H9 (cell line): ENCODE results near the gene PDXP. TPM values are rescaled to one million over a fixed set of nuclear protein-coding genes. Genes with fewer than 3 reads are reported as not detected.

Experiments used
- DNase-seq: peaks from one replicate; pipeline ENCODE4 v3.0.0-alpha.2; 2017
- H2AFZ ChIP-seq: one replicate; pipeline ENCODE4 v1.6.1; 2013; ENCODE audit warnings: mild to moderate bottlenecking, low read length, control low read depth, moderate library complexity
- H2AK5ac ChIP-seq: 2 replicates; pipeline ENCODE4 v1.6.1; 2013; ENCODE audit warnings: low read length, control low read depth, mixed read lengths; ENCODE audit not compliant: insufficient read length
- H2BK120ac ChIP-seq: one replicate; pipeline ENCODE4 v1.6.1; 2013; ENCODE audit warnings: low read depth, mild to moderate bottlenecking, low read length, control low read depth, inconsistent platforms; ENCODE audit not compliant: poor library complexity, severe bottlenecking
- H2BK12ac ChIP-seq: 2 replicates; pipeline ENCODE4 v1.6.1; 2013; ENCODE audit warnings: low read length, control low read depth, mixed read lengths, low read depth; ENCODE audit not compliant: insufficient read length
- H2BK15ac ChIP-seq: 2 replicates; pipeline ENCODE4 v1.6.1; 2013; ENCODE audit warnings: low read depth, low read length, control low read depth
- H2BK20ac ChIP-seq: one replicate; pipeline ENCODE4 v1.6.1; 2013; ENCODE audit warnings: low read depth, mild to moderate bottlenecking, low read length, control low read depth, inconsistent platforms; ENCODE audit not compliant: poor library complexity, severe bottlenecking
- H2BK5ac ChIP-seq: 2 replicates; pipeline ENCODE4 v1.6.1; 2013; ENCODE audit warnings: low read length, control low read depth, mixed read lengths; ENCODE audit not compliant: insufficient read length
- H3K14ac ChIP-seq: 2 replicates; pipeline ENCODE4 v1.6.1; 2013; ENCODE audit warnings: low read length, control low read depth; ENCODE audit not compliant: insufficient read depth
- H3K18ac ChIP-seq: 2 replicates; pipeline ENCODE4 v1.6.1; 2013; ENCODE audit warnings: low read depth, mild to moderate bottlenecking, mixed read lengths, low read length, control low read depth; ENCODE audit not compliant: insufficient read length
- H3K23ac ChIP-seq: 2 replicates; pipeline ENCODE4 v1.6.1; 2013; ENCODE audit warnings: low read length, control low read depth, mixed read lengths, low read depth; ENCODE audit not compliant: insufficient read length
- H3K23me2 ChIP-seq: 2 replicates; pipeline ENCODE4 v1.6.1; 2013; ENCODE audit warnings: low read depth, mild to moderate bottlenecking, mixed read lengths, low read length, control low read depth; ENCODE audit not compliant: insufficient read length, poor library complexity, severe bottlenecking
- H3K27ac ChIP-seq: 2 replicates; pipeline ENCODE4 v1.5.1; 2013; ENCODE audit warnings: low read length, control low read depth, mixed read lengths, low read depth; ENCODE audit not compliant: insufficient read length
- H3K27me3 ChIP-seq: 2 replicates; pipeline ENCODE4 v1.6.1; 2013; ENCODE audit warnings: low read length, control low read depth, inconsistent platforms; ENCODE audit not compliant: insufficient read depth
- H3K4ac ChIP-seq: 2 replicates; pipeline ENCODE4 v1.6.1; 2013; ENCODE audit warnings: low read depth, mild to moderate bottlenecking, control low read depth, inconsistent platforms, low read length, moderate library complexity
- H3K4me1 ChIP-seq: 2 replicates; pipeline ENCODE4 v1.6.1; 2013; ENCODE audit warnings: low read length, control low read depth, inconsistent platforms; ENCODE audit not compliant: insufficient read depth
- H3K4me2 ChIP-seq: 2 replicates; pipeline ENCODE4 v1.6.1; 2013; ENCODE audit warnings: low read length, control low read depth, mixed read lengths; ENCODE audit not compliant: insufficient read length, insufficient read depth
- H3K56ac ChIP-seq: 2 replicates; pipeline ENCODE4 v1.6.1; 2013; ENCODE audit warnings: low read depth, mild to moderate bottlenecking, mixed read lengths, low read length, control low read depth; ENCODE audit not compliant: insufficient read length
- H3K79me1 ChIP-seq: 2 replicates; pipeline ENCODE4 v1.6.1; 2013; ENCODE audit warnings: low read depth, mild to moderate bottlenecking, moderate library complexity, low read length, control low read depth, inconsistent platforms; ENCODE audit not compliant: insufficient read depth, poor library complexity, severe bottlenecking
- H3K79me2 ChIP-seq: 2 replicates; pipeline ENCODE4 v1.6.1; 2013; ENCODE audit warnings: low read length, control low read depth, inconsistent platforms; ENCODE audit not compliant: insufficient read depth
- H3K9ac ChIP-seq: 2 replicates; pipeline ENCODE4 v1.6.1; 2013; ENCODE audit warnings: low read length, control low read depth, mixed read lengths; ENCODE audit not compliant: insufficient read length; ENCODE audit errors: extremely low read depth
- H3K9me3 ChIP-seq: one replicate; pipeline ENCODE4 v1.6.1; 2013; ENCODE audit warnings: low read depth, low read length, inconsistent platforms; ENCODE audit not compliant: control insufficient read depth
- H3T11ph ChIP-seq: one replicate; pipeline ENCODE4 v1.6.1; 2013; ENCODE audit warnings: mild to moderate bottlenecking, low read length, control low read depth, inconsistent platforms
- H4K20me1 ChIP-seq: one replicate; pipeline ENCODE4 v1.6.1; 2013; ENCODE audit not compliant: control insufficient read depth, insufficient read length, insufficient read depth
- H4K5ac ChIP-seq: 2 replicates; pipeline ENCODE4 v1.6.1; 2013; ENCODE audit warnings: low read depth, mild to moderate bottlenecking, mixed read lengths, low read length, control low read depth; ENCODE audit not compliant: insufficient read length
- H4K8ac ChIP-seq: replicated peaks from 2 replicates; pipeline ENCODE4 v1.6.1; 2013; ENCODE audit warnings: low read length, control low read depth, mixed read lengths, low read depth; ENCODE audit not compliant: insufficient read length
- H4K91ac ChIP-seq: 2 replicates; pipeline ENCODE4 v1.6.1; 2013; ENCODE audit warnings: low read depth, mild to moderate bottlenecking, moderate library complexity, mixed read lengths, low read length, control low read depth; ENCODE audit not compliant: insufficient read length
- H3K27ac Mint-ChIP-seq, 3 experiments: 2 replicates in 2 of 3; 3 replicates in 1 of 3; pipeline ENCODE4 v1.8.0; 2020 to 2021; ENCODE audit warnings: mixed read lengths in 3 of 3, mild to moderate bottlenecking in 1 of 3, moderate library complexity in 1 of 3
- H3K27me3 Mint-ChIP-seq: 2 replicates; pipeline ENCODE4 v1.8.0; 2021; ENCODE audit warnings: low read depth, mild to moderate bottlenecking, moderate library complexity, mixed read lengths
- H3K36me3 Mint-ChIP-seq, 3 experiments: 2 replicates in 2 of 3; 3 replicates in 1 of 3; pipeline ENCODE4 v1.8.0; 2020 to 2021; ENCODE audit warnings: low read depth in 3 of 3, mixed read lengths in 3 of 3; ENCODE audit not compliant: insufficient read depth in 1 of 3
- H3K4me1 Mint-ChIP-seq, 2 experiments: 2 replicates each; pipeline ENCODE4 v1.8.0; 2020; ENCODE audit warnings: mixed read lengths in 2 of 2
- H3K4me3 Mint-ChIP-seq, 2 experiments: 2 replicates in 1 of 2; 3 replicates in 1 of 2; pipeline ENCODE4 v1.8.0; 2020 to 2021; ENCODE audit warnings: mild to moderate bottlenecking in 2 of 2, mixed read lengths in 2 of 2, moderate library complexity in 1 of 2
- H3K9me3 Mint-ChIP-seq, 2 experiments: 2 replicates in 1 of 2; 3 replicates in 1 of 2; pipeline ENCODE4 v1.8.0; 2020; ENCODE audit warnings: mild to moderate bottlenecking in 2 of 2, mixed read lengths in 2 of 2, moderate library complexity in 1 of 2
- WGBS: extraction: QIAGEN DNeasy Blood & Tissue Kit; methylation state at CpG from one replicate; pipeline ENCODE4 v1.1.7; 2013; ENCODE audit warnings: missing lambda C conversion rate, low lambda C conversion rate, mixed read lengths; ENCODE audit not compliant: insufficient read length; ENCODE audit errors: extremely low coverage; 5-methylcytosine and 5-hydroxymethylcytosine counted together
- total RNA-seq: library from RNA; stranded (reverse); gene quantifications from 2 replicates; pipeline ENCODE4 v1.2.1, GENCODE V29; 2021
- TF ChIP-seq, protein P1 (sequence below): fragments of 200-600 bp; sonication (generic); conservative IDR thresholded peaks from 3 replicates; pipeline ENCODE4 v1.8.0; 2021; ENCODE audit warnings: antibody characterized with exemption, mild to moderate bottlenecking

The PDXP gene
- total RNA-seq, 1 experiment from 2014 or later, result 41.0 TPM

DNA sequence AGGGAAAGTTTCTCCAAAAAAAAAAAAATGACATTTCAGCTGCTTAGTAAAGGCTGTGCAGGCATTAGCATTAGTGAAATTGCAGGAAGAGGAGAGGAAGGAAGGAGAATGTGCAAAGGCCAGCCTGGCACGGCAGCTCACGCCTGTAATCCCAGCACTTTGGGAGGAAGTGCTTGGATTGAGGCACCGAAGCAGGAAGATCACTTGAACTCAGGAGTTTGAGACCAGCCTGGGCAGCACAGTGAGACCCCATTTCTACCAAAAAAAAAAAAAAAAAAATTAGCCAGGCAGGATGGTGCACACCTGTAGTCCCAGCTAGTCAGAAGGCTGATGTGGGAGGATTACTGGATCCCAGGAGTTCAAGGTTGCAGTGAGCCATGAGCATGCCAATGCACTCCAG is 46.1 kb downstream of the PDXP start:
- Histone ChIP-seq H3K9me3 (no peaks in the 10 kb centered on the region), H4K5ac (no peak overlapping the region), H3K18ac (no peak overlapping the region), H3K27me3 (no peaks in the 10 kb centered on the region), H2AK5ac (no peak overlapping the region), H4K8ac (no peak overlapping the region), H3K9ac (no peak overlapping the region), H3K79me2 (no peaks in the 10 kb centered on the region; the same call in 1 of the 2 replicates), H3K23ac (no peak overlapping the region), H3K23me2 (no peaks in the 10 kb centered on the region), H3K27ac (no peak overlapping the region), H3K14ac (no peak overlapping the region), H2BK120ac (no peak overlapping the region), H3K56ac (no peak overlapping the region), H3K79me1 (no peaks in the 10 kb centered on the region), H3T11ph (no peak overlapping the region), H4K91ac (no peak overlapping the region), H2BK20ac (no peak overlapping the region), H3K4me2 (no peak overlapping the region), H3K4me1 (no peaks in the 10 kb centered on the region), H2BK15ac (no peak overlapping the region), H2BK5ac (no peak overlapping the region), H2AFZ (no peak overlapping the region), H2BK12ac (no peak overlapping the region), H3K4ac (no peak overlapping the region), H4K20me1 (no peaks in the 10 kb centered on the region)
- no peak for DNase-seq
- no peak overlapping the region for H3K27ac Mint-ChIP-seq
- H3K4me1 Mint-ChIP-seq, result peaks cover 0 to 3% of the 10 kb centered on the region in 2 experiments; a peak in 1 of 4 replicates
- TF ChIP-seq, protein P1, sequence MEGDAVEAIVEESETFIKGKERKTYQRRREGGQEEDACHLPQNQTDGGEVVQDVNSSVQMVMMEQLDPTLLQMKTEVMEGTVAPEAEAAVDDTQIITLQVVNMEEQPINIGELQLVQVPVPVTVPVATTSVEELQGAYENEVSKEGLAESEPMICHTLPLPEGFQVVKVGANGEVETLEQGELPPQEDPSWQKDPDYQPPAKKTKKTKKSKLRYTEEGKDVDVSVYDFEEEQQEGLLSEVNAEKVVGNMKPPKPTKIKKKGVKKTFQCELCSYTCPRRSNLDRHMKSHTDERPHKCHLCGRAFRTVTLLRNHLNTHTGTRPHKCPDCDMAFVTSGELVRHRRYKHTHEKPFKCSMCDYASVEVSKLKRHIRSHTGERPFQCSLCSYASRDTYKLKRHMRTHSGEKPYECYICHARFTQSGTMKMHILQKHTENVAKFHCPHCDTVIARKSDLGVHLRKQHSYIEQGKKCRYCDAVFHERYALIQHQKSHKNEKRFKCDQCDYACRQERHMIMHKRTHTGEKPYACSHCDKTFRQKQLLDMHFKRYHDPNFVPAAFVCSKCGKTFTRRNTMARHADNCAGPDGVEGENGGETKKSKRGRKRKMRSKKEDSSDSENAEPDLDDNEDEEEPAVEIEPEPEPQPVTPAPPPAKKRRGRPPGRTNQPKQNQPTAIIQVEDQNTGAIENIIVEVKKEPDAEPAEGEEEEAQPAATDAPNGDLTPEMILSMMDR, result no peak
- peaks cover 34 to 77% (median 76%) of the 10 kb centered on the region in 3 experiments; a peak in 6 of 7 replicates for H3K36me3 Mint-ChIP-seq
- no CpG with 5 or more reads among the region's 3 CpGs for WGBS
- no peaks in the 10 kb centered on the region for H3K27me3 Mint-ChIP-seq
- H3K9me3 Mint-ChIP-seq, result no peaks in the 10 kb centered on the region; a peak in 1 of 5 replicates
- no peak overlapping the region for H3K4me3 Mint-ChIP-seq
